22Rv1 (cell line): ENCODE measurements around the gene SACM1L.

ENCODE experiments used
- CTCF ChIP-seq: fragments of 450-650 bp; IDR thresholded peaks from 2 replicates; pipeline ENCODE4 v1.5.1; 2017; ENCODE audit warnings: mild to moderate bottlenecking
- ZFX ChIP-seq: fragments of 450-650 bp; IDR thresholded peaks from 2 replicates; pipeline ENCODE4 v1.6.1; 2017; ENCODE audit warnings: antibody characterized with exemption, borderline replicate concordance

GRCh38 chr3:45771166-45771775 is 82.1 kb downstream of the SACM1L start:
- TF ChIP-seq CTCF (no peak), ZFX (no peak)
